Measurements from ENCODE around the gene AGFG2.

DNA sequence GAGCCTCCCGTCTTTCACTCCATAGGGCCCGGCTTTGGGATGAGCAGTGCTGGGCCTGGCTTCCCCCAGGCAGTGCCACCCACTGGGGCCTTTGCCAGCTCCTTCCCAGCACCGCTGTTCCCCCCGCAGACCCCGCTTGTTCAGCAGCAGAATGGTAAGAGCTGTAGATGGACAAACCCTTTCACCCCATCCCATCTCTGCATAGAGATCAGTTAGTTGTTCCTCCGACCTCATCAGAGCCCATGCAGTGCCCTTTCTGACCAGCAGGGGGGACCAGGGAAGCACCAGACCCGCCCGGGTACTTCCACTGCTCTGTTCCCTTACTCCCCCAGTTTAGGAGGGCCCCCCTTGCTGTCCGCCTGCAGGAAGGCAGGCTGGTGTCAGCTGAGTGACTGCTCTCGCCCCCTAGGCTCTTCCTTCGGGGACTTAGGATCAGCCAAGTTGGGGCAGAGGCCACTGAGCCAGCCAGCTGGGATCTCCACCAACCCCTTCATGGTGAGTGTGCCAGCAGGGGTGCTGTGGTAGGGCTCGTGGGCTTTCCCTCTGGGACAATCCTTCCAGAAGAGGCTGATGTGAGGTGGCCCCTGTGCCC is 24.9 kb downstream of the AGFG2 start:
- no peak for TF ChIP-seq CEBPB (IDR thresholded peaks at IDR 0.05)
- TF ChIP-seq, protein P1, sequence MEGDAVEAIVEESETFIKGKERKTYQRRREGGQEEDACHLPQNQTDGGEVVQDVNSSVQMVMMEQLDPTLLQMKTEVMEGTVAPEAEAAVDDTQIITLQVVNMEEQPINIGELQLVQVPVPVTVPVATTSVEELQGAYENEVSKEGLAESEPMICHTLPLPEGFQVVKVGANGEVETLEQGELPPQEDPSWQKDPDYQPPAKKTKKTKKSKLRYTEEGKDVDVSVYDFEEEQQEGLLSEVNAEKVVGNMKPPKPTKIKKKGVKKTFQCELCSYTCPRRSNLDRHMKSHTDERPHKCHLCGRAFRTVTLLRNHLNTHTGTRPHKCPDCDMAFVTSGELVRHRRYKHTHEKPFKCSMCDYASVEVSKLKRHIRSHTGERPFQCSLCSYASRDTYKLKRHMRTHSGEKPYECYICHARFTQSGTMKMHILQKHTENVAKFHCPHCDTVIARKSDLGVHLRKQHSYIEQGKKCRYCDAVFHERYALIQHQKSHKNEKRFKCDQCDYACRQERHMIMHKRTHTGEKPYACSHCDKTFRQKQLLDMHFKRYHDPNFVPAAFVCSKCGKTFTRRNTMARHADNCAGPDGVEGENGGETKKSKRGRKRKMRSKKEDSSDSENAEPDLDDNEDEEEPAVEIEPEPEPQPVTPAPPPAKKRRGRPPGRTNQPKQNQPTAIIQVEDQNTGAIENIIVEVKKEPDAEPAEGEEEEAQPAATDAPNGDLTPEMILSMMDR (IDR thresholded peaks at IDR 0.05) = peak; percentile 72
- TF ChIP-seq MAFK (IDR thresholded peaks at IDR 0.05; ENCODE audit: partially characterized antibody) = no peak
- TF ChIP-seq, protein P2, sequence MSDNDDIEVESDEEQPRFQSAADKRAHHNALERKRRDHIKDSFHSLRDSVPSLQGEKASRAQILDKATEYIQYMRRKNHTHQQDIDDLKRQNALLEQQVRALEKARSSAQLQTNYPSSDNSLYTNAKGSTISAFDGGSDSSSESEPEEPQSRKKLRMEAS (IDR thresholded peaks at IDR 0.05) = no peak
- TF ChIP-seq CBX2 (IDR thresholded peaks at IDR 0.05; ENCODE audit: borderline replicate concordance, low read depth) = no peak
